Activated naive CD4-positive, alpha-beta T cell treated with Interleukin-2 at 50 U/mL for 16 hours (primary cell): ENCODE data around the gene PRSS16.

Experiments
- DNase-seq: peaks from one replicate; pipeline ENCODE4 v3.0.0-alpha.2; 2020

The PRSS16 gene

DNA sequence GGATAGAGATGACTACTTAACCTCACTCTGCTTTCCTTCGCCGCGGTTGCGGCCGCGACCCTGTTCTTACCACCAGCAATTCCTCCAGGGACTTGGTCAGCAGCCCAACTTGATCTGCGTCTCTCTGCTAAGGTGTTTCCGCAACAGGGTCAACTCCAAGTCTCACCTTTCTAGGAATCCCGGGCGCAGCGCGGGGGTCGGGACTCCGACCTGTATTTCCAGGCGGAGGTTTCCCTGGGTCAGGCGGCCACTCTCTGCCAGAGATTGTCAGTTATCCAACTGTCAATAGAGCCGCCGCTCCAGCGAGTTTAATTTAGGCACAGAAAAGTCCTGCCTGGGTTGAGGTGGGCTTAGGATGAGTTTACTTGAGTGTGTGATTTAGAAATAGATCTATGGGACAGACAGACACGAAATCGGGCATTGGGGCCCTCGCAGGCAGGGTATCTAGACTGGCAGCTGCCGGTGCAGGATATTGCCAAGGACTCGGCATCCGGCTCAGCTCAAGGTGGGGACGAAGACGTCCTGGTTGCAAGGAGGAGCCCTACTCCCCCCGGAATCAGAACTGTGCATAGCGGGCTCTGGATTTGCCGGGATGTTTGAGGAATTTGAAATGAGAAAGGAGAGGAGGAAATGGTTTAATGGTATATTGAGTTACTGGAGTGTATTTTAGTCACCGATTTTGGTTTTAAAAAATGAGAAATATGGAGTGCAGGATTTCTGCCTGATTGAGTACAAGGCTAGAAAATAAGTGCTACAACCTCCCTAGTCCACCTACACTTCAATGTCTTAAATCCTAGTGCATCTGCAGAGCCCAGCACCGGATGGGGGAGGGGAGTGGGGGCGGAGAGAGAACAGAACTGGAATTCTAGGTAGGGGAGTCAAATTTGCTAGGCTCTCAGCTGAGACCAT, 40.9 kb downstream of the PRSS16 start:
- no peak for DNase-seq

DNA sequence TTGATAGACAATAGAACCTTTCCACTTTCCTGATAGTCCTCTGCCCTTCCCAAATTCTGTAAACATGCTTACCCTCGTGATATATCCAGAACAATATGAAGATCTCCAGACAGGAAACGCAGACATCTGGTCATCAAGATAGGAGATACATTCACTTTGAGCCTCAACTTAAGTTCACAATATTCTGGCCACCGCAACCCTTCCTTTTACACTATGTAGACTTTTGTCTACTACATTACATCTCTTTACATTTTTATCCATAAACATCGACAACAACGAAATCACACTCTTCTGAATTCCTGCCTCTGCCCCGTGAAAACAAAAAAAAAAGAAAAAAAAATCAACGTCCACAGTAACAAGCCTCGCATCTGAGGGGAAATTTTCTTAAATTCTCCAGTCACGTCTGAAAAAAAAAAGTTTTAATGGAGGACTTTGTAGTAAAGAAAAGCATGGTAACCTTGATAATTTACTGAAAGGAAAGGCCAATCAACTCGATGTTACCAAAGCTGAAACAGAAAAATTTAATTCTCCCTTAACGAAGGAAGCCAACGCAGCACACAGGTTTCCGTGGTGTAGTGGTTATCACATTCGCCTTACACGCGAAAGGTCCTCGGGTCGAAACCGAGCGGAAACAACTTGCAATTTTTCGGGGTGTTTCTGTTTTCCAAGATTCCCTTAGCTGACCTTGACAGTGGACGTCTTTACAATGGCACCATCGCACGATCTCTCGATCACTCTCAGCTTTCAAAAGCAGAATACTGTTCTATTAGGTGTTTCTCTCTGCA, 42.8 kb downstream of the PRSS16 start:
- DNase-seq: no peak

DNA sequence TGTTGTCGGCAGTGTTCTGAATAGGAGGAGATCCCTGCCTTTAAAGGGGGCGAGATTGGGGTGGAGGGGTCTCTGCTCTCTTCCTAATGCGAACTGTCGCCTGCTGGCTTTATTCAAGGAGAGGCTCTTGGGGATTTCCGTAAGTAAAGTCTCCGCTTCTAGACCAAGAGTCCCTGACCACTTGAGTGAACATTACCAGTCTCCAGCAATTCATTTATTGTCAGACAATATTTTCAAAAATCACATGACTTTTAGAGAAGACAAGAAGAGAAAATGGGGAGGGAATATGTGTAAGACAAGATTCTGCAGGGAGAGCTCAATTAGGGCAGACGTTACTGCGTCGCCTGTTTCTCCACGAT, 43.3 kb downstream of the PRSS16 start:
- no peak for DNase-seq

DNA sequence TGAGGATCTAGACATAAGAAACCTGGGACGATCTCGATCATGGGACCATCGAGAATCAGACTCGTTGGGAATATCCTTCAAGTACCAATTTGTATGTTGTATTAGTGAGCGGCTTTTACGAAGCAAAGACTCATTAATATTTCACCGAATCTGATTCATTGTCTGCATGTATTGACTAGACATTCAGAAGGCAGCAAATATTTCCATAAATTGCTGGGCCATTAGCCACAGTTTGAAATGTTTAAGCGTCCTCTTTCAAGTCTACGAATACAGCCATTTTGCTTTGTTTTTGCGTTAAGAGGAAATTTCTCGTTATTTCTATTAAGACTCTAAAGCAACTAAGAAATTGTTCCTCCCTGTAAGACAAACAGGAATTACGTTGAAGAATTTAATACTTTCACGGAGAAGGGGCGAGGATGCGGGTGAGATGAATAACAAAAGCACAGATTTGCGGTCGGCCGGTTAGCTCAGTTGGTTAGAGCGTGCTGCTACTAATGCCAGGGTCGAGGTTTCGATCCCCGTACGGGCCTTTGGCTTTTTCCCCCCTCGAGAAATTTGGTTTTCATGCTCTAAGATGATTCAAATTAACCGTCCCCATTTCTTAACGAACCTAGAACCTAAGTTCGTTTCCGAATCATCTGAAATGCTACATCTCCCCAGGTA, 46.1 kb downstream of the PRSS16 start:
- no peak for DNase-seq

DNA sequence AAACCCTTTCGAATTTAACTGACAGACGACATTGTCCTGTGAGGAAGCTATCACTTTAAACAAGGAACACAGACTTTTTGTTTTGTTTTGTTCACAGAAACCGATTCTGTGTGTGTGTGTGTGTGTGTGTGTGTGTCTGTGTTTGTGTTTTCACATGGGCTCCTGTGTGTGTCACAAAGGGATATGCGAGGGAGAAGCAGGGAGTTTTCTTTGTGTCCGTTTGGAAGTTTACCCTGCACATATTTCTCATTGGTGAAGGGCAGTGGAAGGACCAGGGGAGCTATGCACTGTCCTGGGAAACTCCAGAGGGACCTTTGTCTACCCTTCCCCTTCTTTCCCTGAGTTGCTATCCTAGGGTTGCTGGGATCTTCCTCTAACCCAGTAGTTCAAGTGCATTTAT, 46.9 kb downstream of the PRSS16 start:
- no peak for DNase-seq

DNA sequence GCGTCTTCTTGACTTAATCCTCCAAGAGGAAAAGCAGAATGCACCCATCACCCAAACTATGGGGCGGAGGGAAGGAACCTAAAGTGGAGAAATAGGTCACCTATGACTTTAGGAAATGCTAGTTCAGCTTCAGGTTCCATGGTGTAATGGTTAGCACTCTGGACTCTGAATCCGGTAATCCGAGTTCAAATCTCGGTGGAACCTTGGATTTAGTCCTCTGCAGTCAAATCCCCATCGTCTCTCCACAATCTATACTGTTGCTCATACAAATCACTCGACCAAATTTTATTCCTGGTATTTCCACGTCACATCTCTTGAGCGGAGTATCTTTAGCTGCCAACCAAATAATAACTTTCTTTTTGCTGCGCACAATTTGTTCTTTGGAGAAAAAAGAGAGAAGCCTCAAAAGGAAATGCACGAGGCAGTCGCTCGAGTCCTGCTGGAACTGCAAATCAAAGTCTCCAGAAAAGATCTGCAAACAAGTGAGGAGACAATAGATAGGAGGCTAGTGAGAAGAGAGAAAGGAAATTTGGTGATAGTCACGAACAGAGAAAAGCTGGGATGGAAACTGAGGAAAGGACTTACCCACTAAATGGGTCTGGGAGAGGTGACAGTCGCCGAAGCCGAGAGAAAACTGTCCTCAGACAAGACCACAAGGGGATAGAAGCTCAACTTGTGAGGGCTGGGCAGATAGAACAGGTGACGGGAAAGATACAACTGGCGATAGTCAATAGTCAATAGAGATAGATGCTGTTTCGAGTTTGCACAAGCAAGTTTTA, 48.0 kb downstream of the PRSS16 start:
- no peak for DNase-seq

DNA sequence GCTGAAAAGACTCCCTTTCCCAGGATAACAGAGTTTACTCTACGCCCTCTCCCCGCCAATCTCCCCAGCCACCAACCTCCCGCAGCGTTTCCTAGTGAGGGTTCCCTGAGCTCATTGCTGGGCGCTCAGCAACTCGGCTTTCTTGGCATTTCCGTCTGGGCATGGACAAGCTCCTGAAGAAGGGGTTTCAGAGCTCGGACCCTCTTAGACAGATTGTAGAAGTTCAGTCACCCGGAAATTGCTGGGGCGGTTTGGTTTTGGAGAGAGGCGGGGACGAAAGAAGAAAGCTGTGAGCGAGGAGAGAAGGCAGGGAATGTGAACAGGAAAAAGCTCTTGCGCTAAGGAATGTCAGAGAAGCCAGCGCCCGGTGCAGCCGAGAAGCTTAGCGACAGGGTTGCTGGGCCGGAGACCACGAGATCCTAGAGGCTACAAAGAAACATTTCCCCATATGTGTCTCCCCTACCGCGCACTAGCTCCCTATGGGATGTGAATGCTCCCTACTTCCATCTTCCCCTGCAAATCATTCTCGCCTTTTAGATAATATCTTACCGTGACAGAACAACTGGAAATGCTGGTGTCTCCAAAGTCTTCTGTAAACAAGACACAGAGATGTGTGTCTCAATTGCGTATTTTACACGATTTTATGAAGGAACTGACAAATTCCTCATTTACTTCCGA, 48.7 kb downstream of the PRSS16 start:
- DNase-seq: no peak

DNA sequence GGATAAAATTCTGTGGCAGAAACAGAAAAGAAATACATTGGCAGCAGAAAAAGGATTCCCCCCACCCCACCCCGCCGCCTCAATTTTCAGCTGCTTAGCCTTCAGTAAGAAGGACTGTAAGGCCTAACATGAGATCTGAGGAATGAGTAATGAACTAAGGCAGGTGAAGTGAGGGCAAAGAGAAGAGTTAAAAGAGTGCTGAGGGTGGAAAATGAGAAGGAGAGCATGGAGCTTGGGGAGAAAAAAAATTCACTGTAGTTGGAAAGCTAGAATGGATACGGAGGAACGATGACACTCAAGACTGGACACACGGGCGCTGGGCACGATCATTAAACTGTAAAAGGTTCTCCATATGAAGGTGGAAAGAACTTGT, 50.0 kb downstream of the PRSS16 start:
- DNase-seq: no peak

DNA sequence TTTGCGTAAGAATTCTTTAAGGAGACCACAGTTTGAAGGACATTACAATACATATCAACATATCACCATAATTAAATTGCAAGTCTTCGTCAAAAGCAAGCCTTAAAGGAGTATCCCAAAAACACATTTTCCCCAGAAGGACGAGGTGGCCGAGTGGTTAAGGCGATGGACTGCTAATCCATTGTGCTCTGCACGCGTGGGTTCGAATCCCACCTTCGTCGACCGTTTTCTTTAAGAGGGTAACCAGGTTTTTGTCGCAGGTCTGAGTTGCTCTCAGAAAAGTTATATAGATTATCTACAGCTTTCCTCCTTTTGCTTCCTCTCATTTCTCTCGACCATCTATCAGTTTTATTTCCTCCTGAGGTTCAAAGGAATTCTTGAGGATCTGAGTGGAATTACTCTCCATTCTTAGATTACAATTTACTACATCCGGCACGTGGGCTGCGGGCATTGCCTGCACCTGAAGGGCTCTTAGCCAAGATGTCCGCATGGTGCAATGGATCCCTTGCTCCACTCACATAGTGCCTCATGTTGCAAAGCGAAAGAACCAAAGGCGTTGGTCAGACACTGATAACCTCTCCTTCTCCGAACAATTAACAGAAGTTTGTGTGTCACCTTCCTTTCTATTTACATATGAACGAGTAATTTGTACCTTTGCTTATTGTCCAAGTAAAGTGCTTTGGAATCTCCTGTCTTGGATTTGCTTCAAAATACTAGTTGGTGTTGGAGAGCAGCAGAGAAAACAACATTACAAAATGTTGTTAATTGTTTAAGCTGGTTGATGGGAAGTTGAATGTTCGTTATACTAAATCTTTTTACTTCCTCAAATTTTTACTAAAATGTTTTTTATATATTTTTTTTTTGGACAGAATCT, 50.6 kb downstream of the PRSS16 start:
- DNase-seq: no peak

DNA sequence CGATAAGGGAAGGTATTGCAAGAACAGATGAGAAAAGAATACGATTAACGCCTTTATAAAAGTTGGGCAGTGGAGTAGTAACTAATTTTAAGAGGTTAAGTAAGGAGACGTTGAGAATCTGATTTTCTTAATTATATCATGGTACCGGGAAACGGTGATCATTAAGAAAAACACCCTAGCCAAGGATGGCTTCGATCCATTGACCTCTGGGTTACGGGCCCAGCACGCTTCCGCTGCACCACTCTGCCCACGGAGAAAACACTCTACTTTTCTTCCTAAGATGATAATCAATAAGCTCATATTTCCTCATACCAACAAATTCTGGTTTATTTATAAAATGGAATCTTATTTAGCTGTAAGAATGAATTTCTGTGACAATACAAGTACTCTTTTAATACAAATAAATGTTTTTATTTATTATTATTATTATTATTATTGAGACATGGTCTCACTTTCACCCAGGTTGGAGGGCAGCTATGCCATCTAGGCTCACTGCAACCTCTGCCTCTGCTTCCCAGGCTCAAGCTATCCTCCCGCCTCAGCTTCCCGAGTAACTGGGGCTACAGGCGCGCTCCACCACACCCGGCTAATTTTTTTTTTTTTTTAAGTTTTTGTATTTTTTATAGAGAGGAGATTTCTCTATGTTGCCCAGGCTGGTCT, 56.2 kb downstream of the PRSS16 start:
- DNase-seq: no peak
